H9 (cell line): ENCODE data around the gene ITGA2. TPM values are rescaled to one million over a fixed set of nuclear protein-coding genes. Genes with fewer than 3 reads are reported as not detected.

Experiments used
- DNase-seq: peaks from one replicate; pipeline ENCODE4 v3.0.0-alpha.2; 2017
- H2AFZ ChIP-seq: one replicate; pipeline ENCODE4 v1.6.1; 2013; ENCODE audit warnings: mild to moderate bottlenecking, low read length, control low read depth, moderate library complexity
- H2AK5ac ChIP-seq: 2 replicates; pipeline ENCODE4 v1.6.1; 2013; ENCODE audit warnings: low read length, control low read depth, mixed read lengths; ENCODE audit not compliant: insufficient read length
- H2BK120ac ChIP-seq: one replicate; pipeline ENCODE4 v1.6.1; 2013; ENCODE audit warnings: low read depth, mild to moderate bottlenecking, low read length, control low read depth, inconsistent platforms; ENCODE audit not compliant: poor library complexity, severe bottlenecking
- H2BK12ac ChIP-seq: 2 replicates; pipeline ENCODE4 v1.6.1; 2013; ENCODE audit warnings: low read length, control low read depth, mixed read lengths, low read depth; ENCODE audit not compliant: insufficient read length
- H2BK15ac ChIP-seq: 2 replicates; pipeline ENCODE4 v1.6.1; 2013; ENCODE audit warnings: low read depth, low read length, control low read depth
- H2BK20ac ChIP-seq: one replicate; pipeline ENCODE4 v1.6.1; 2013; ENCODE audit warnings: low read depth, mild to moderate bottlenecking, low read length, control low read depth, inconsistent platforms; ENCODE audit not compliant: poor library complexity, severe bottlenecking
- H2BK5ac ChIP-seq: 2 replicates; pipeline ENCODE4 v1.6.1; 2013; ENCODE audit warnings: low read length, control low read depth, mixed read lengths; ENCODE audit not compliant: insufficient read length
- H3K14ac ChIP-seq: 2 replicates; pipeline ENCODE4 v1.6.1; 2013; ENCODE audit warnings: low read length, control low read depth; ENCODE audit not compliant: insufficient read depth
- H3K18ac ChIP-seq: 2 replicates; pipeline ENCODE4 v1.6.1; 2013; ENCODE audit warnings: low read depth, mild to moderate bottlenecking, mixed read lengths, low read length, control low read depth; ENCODE audit not compliant: insufficient read length
- H3K23ac ChIP-seq: 2 replicates; pipeline ENCODE4 v1.6.1; 2013; ENCODE audit warnings: low read length, control low read depth, mixed read lengths, low read depth; ENCODE audit not compliant: insufficient read length
- H3K23me2 ChIP-seq: 2 replicates; pipeline ENCODE4 v1.6.1; 2013; ENCODE audit warnings: low read depth, mild to moderate bottlenecking, mixed read lengths, low read length, control low read depth; ENCODE audit not compliant: insufficient read length, poor library complexity, severe bottlenecking
- H3K27ac ChIP-seq: 2 replicates; pipeline ENCODE4 v1.5.1; 2013; ENCODE audit warnings: low read length, control low read depth, mixed read lengths, low read depth; ENCODE audit not compliant: insufficient read length
- H3K27me3 ChIP-seq: 2 replicates; pipeline ENCODE4 v1.6.1; 2013; ENCODE audit warnings: low read length, control low read depth, inconsistent platforms; ENCODE audit not compliant: insufficient read depth
- H3K4ac ChIP-seq: 2 replicates; pipeline ENCODE4 v1.6.1; 2013; ENCODE audit warnings: low read depth, mild to moderate bottlenecking, control low read depth, inconsistent platforms, low read length, moderate library complexity
- H3K4me1 ChIP-seq: 2 replicates; pipeline ENCODE4 v1.6.1; 2013; ENCODE audit warnings: low read length, control low read depth, inconsistent platforms; ENCODE audit not compliant: insufficient read depth
- H3K4me2 ChIP-seq: 2 replicates; pipeline ENCODE4 v1.6.1; 2013; ENCODE audit warnings: low read length, control low read depth, mixed read lengths; ENCODE audit not compliant: insufficient read length, insufficient read depth
- H3K56ac ChIP-seq: 2 replicates; pipeline ENCODE4 v1.6.1; 2013; ENCODE audit warnings: low read depth, mild to moderate bottlenecking, mixed read lengths, low read length, control low read depth; ENCODE audit not compliant: insufficient read length
- H3K79me1 ChIP-seq: 2 replicates; pipeline ENCODE4 v1.6.1; 2013; ENCODE audit warnings: low read depth, mild to moderate bottlenecking, moderate library complexity, low read length, control low read depth, inconsistent platforms; ENCODE audit not compliant: insufficient read depth, poor library complexity, severe bottlenecking
- H3K79me2 ChIP-seq: 2 replicates; pipeline ENCODE4 v1.6.1; 2013; ENCODE audit warnings: low read length, control low read depth, inconsistent platforms; ENCODE audit not compliant: insufficient read depth
- H3K9ac ChIP-seq: 2 replicates; pipeline ENCODE4 v1.6.1; 2013; ENCODE audit warnings: low read length, control low read depth, mixed read lengths; ENCODE audit not compliant: insufficient read length; ENCODE audit errors: extremely low read depth
- H3K9me3 ChIP-seq: one replicate; pipeline ENCODE4 v1.6.1; 2013; ENCODE audit warnings: low read depth, low read length, inconsistent platforms; ENCODE audit not compliant: control insufficient read depth
- H3T11ph ChIP-seq: one replicate; pipeline ENCODE4 v1.6.1; 2013; ENCODE audit warnings: mild to moderate bottlenecking, low read length, control low read depth, inconsistent platforms
- H4K20me1 ChIP-seq: one replicate; pipeline ENCODE4 v1.6.1; 2013; ENCODE audit not compliant: control insufficient read depth, insufficient read length, insufficient read depth
- H4K5ac ChIP-seq: 2 replicates; pipeline ENCODE4 v1.6.1; 2013; ENCODE audit warnings: low read depth, mild to moderate bottlenecking, mixed read lengths, low read length, control low read depth; ENCODE audit not compliant: insufficient read length
- H4K8ac ChIP-seq: replicated peaks from 2 replicates; pipeline ENCODE4 v1.6.1; 2013; ENCODE audit warnings: low read length, control low read depth, mixed read lengths, low read depth; ENCODE audit not compliant: insufficient read length
- H4K91ac ChIP-seq: 2 replicates; pipeline ENCODE4 v1.6.1; 2013; ENCODE audit warnings: low read depth, mild to moderate bottlenecking, moderate library complexity, mixed read lengths, low read length, control low read depth; ENCODE audit not compliant: insufficient read length
- H3K27ac Mint-ChIP-seq, 3 experiments: 2 replicates in 2 of 3; 3 replicates in 1 of 3; pipeline ENCODE4 v1.8.0; 2020 to 2021; ENCODE audit warnings: mixed read lengths in 3 of 3, mild to moderate bottlenecking in 1 of 3, moderate library complexity in 1 of 3
- H3K27me3 Mint-ChIP-seq: 2 replicates; pipeline ENCODE4 v1.8.0; 2021; ENCODE audit warnings: low read depth, mild to moderate bottlenecking, moderate library complexity, mixed read lengths
- H3K36me3 Mint-ChIP-seq, 3 experiments: 2 replicates in 2 of 3; 3 replicates in 1 of 3; pipeline ENCODE4 v1.8.0; 2020 to 2021; ENCODE audit warnings: low read depth in 3 of 3, mixed read lengths in 3 of 3; ENCODE audit not compliant: insufficient read depth in 1 of 3
- H3K4me1 Mint-ChIP-seq, 2 experiments: 2 replicates each; pipeline ENCODE4 v1.8.0; 2020; ENCODE audit warnings: mixed read lengths in 2 of 2
- H3K4me3 Mint-ChIP-seq, 2 experiments: 2 replicates in 1 of 2; 3 replicates in 1 of 2; pipeline ENCODE4 v1.8.0; 2020 to 2021; ENCODE audit warnings: mild to moderate bottlenecking in 2 of 2, mixed read lengths in 2 of 2, moderate library complexity in 1 of 2
- H3K9me3 Mint-ChIP-seq, 2 experiments: 2 replicates in 1 of 2; 3 replicates in 1 of 2; pipeline ENCODE4 v1.8.0; 2020; ENCODE audit warnings: mild to moderate bottlenecking in 2 of 2, mixed read lengths in 2 of 2, moderate library complexity in 1 of 2
- CTCF ChIP-seq: fragments of 200-600 bp; sonication (generic); conservative IDR thresholded peaks from 3 replicates; pipeline ENCODE4 v1.8.0; 2021; ENCODE audit warnings: antibody characterized with exemption, mild to moderate bottlenecking
- WGBS: extraction: QIAGEN DNeasy Blood & Tissue Kit; methylation state at CpG from one replicate; pipeline ENCODE4 v1.1.7; 2013; ENCODE audit warnings: missing lambda C conversion rate, low lambda C conversion rate, mixed read lengths; ENCODE audit not compliant: insufficient read length; ENCODE audit errors: extremely low coverage; 5-methylcytosine and 5-hydroxymethylcytosine counted together
- total RNA-seq: library from RNA; stranded (reverse); gene quantifications from 2 replicates; pipeline ENCODE4 v1.2.1, GENCODE V29; 2021

The ITGA2 gene
- total RNA-seq, 1 experiment from 2014 or later, result 3.0 TPM

GRCh38 chr5:53109443-53110127, 120.4 kb downstream of the ITGA2 start, which contains the start of gene MOCS2:
Gene MOCS2 (minus strand): TSS chr5:53109757. CDS start chr5:53107174, 2,583 bp downstream.
- Mint-ChIP-seq H3K27me3 (no peaks in the 10 kb centered on the region), H3K4me3 (peak within 1 kb of the TSS; percentile 84 to 90), H3K4me1 (peaks cover 15 to 17% of the 10 kb centered on the region in 2 experiments), H3K36me3 (peaks cover 0 to 3% (median 0%) of the 10 kb centered on the region in 3 experiments; a peak in 1 of 7 replicates), H3K27ac (peak within 1 kb of the TSS in 2 of 3 experiments; percentile 37 to 68; a peak in 3 of 7 replicates), H3K9me3 (no peaks in the 10 kb centered on the region; a peak in 1 of 5 replicates)
- Histone ChIP-seq H2BK15ac (no peak within 1 kb of the TSS), H3K4ac (no peak within 1 kb of the TSS), H2BK20ac (no peak within 1 kb of the TSS), H4K20me1 (no peaks in the 10 kb centered on the region), H3K56ac (no peak within 1 kb of the TSS), H3K4me2 (peak within 1 kb of the TSS; percentile 70), H3K18ac (no peak within 1 kb of the TSS), H3K23ac (no peak within 1 kb of the TSS), H3K14ac (no peak within 1 kb of the TSS), H3K27me3 (no peaks in the 10 kb centered on the region; the same call in 1 of the 2 replicates), H3T11ph (no peak within 1 kb of the TSS), H2BK12ac (no peak within 1 kb of the TSS), H4K8ac (no peak within 1 kb of the TSS), H3K79me2 (no peaks in the 10 kb centered on the region), H3K9me3 (no peaks in the 10 kb centered on the region), H2BK5ac (no peak within 1 kb of the TSS), H3K79me1 (no peaks in the 10 kb centered on the region), H3K9ac (peak within 1 kb of the TSS; percentile 83), H2BK120ac (no peak within 1 kb of the TSS), H3K4me1 (peaks cover 5% of the 10 kb centered on the region; the same call in 1 of the 2 replicates), H4K5ac (no peak within 1 kb of the TSS), H2AFZ (peak within 1 kb of the TSS; percentile 60), H3K23me2 (peaks cover 13% of the 10 kb centered on the region), H2AK5ac (no peak within 1 kb of the TSS), H4K91ac (no peak within 1 kb of the TSS), H3K27ac (no peak within 1 kb of the TSS)
- peak; percentile 90 for DNase-seq
- TF ChIP-seq CTCF, result no peak
- no CpG with 5 or more reads among the region's 54 CpGs for WGBS
